H9 (cell line): ENCODE measurements around the gene PTGIR. TPM values are rescaled to one million over a fixed set of nuclear protein-coding genes. Genes with fewer than 3 reads are reported as not detected.

Experiments used
- DNase-seq: peaks from one replicate; pipeline ENCODE4 v3.0.0-alpha.2; 2017
- H2AFZ ChIP-seq: one replicate; pipeline ENCODE4 v1.6.1; 2013; ENCODE audit warnings: mild to moderate bottlenecking, low read length, control low read depth, moderate library complexity
- H2AK5ac ChIP-seq: 2 replicates; pipeline ENCODE4 v1.6.1; 2013; ENCODE audit warnings: low read length, control low read depth, mixed read lengths; ENCODE audit not compliant: insufficient read length
- H2BK120ac ChIP-seq: one replicate; pipeline ENCODE4 v1.6.1; 2013; ENCODE audit warnings: low read depth, mild to moderate bottlenecking, low read length, control low read depth, inconsistent platforms; ENCODE audit not compliant: poor library complexity, severe bottlenecking
- H2BK12ac ChIP-seq: 2 replicates; pipeline ENCODE4 v1.6.1; 2013; ENCODE audit warnings: low read length, control low read depth, mixed read lengths, low read depth; ENCODE audit not compliant: insufficient read length
- H2BK15ac ChIP-seq: 2 replicates; pipeline ENCODE4 v1.6.1; 2013; ENCODE audit warnings: low read depth, low read length, control low read depth
- H2BK20ac ChIP-seq: one replicate; pipeline ENCODE4 v1.6.1; 2013; ENCODE audit warnings: low read depth, mild to moderate bottlenecking, low read length, control low read depth, inconsistent platforms; ENCODE audit not compliant: poor library complexity, severe bottlenecking
- H2BK5ac ChIP-seq: 2 replicates; pipeline ENCODE4 v1.6.1; 2013; ENCODE audit warnings: low read length, control low read depth, mixed read lengths; ENCODE audit not compliant: insufficient read length
- H3K14ac ChIP-seq: 2 replicates; pipeline ENCODE4 v1.6.1; 2013; ENCODE audit warnings: low read length, control low read depth; ENCODE audit not compliant: insufficient read depth
- H3K18ac ChIP-seq: 2 replicates; pipeline ENCODE4 v1.6.1; 2013; ENCODE audit warnings: low read depth, mild to moderate bottlenecking, mixed read lengths, low read length, control low read depth; ENCODE audit not compliant: insufficient read length
- H3K23ac ChIP-seq: 2 replicates; pipeline ENCODE4 v1.6.1; 2013; ENCODE audit warnings: low read length, control low read depth, mixed read lengths, low read depth; ENCODE audit not compliant: insufficient read length
- H3K23me2 ChIP-seq: 2 replicates; pipeline ENCODE4 v1.6.1; 2013; ENCODE audit warnings: low read depth, mild to moderate bottlenecking, mixed read lengths, low read length, control low read depth; ENCODE audit not compliant: insufficient read length, poor library complexity, severe bottlenecking
- H3K27ac ChIP-seq: 2 replicates; pipeline ENCODE4 v1.5.1; 2013; ENCODE audit warnings: low read length, control low read depth, mixed read lengths, low read depth; ENCODE audit not compliant: insufficient read length
- H3K27me3 ChIP-seq: 2 replicates; pipeline ENCODE4 v1.6.1; 2013; ENCODE audit warnings: low read length, control low read depth, inconsistent platforms; ENCODE audit not compliant: insufficient read depth
- H3K4ac ChIP-seq: 2 replicates; pipeline ENCODE4 v1.6.1; 2013; ENCODE audit warnings: low read depth, mild to moderate bottlenecking, control low read depth, inconsistent platforms, low read length, moderate library complexity
- H3K4me1 ChIP-seq: 2 replicates; pipeline ENCODE4 v1.6.1; 2013; ENCODE audit warnings: low read length, control low read depth, inconsistent platforms; ENCODE audit not compliant: insufficient read depth
- H3K4me2 ChIP-seq: 2 replicates; pipeline ENCODE4 v1.6.1; 2013; ENCODE audit warnings: low read length, control low read depth, mixed read lengths; ENCODE audit not compliant: insufficient read length, insufficient read depth
- H3K56ac ChIP-seq: 2 replicates; pipeline ENCODE4 v1.6.1; 2013; ENCODE audit warnings: low read depth, mild to moderate bottlenecking, mixed read lengths, low read length, control low read depth; ENCODE audit not compliant: insufficient read length
- H3K79me1 ChIP-seq: 2 replicates; pipeline ENCODE4 v1.6.1; 2013; ENCODE audit warnings: low read depth, mild to moderate bottlenecking, moderate library complexity, low read length, control low read depth, inconsistent platforms; ENCODE audit not compliant: insufficient read depth, poor library complexity, severe bottlenecking
- H3K79me2 ChIP-seq: 2 replicates; pipeline ENCODE4 v1.6.1; 2013; ENCODE audit warnings: low read length, control low read depth, inconsistent platforms; ENCODE audit not compliant: insufficient read depth
- H3K9ac ChIP-seq: 2 replicates; pipeline ENCODE4 v1.6.1; 2013; ENCODE audit warnings: low read length, control low read depth, mixed read lengths; ENCODE audit not compliant: insufficient read length; ENCODE audit errors: extremely low read depth
- H3K9me3 ChIP-seq: one replicate; pipeline ENCODE4 v1.6.1; 2013; ENCODE audit warnings: low read depth, low read length, inconsistent platforms; ENCODE audit not compliant: control insufficient read depth
- H3T11ph ChIP-seq: one replicate; pipeline ENCODE4 v1.6.1; 2013; ENCODE audit warnings: mild to moderate bottlenecking, low read length, control low read depth, inconsistent platforms
- H4K20me1 ChIP-seq: one replicate; pipeline ENCODE4 v1.6.1; 2013; ENCODE audit not compliant: control insufficient read depth, insufficient read length, insufficient read depth
- H4K5ac ChIP-seq: 2 replicates; pipeline ENCODE4 v1.6.1; 2013; ENCODE audit warnings: low read depth, mild to moderate bottlenecking, mixed read lengths, low read length, control low read depth; ENCODE audit not compliant: insufficient read length
- H4K8ac ChIP-seq: replicated peaks from 2 replicates; pipeline ENCODE4 v1.6.1; 2013; ENCODE audit warnings: low read length, control low read depth, mixed read lengths, low read depth; ENCODE audit not compliant: insufficient read length
- H4K91ac ChIP-seq: 2 replicates; pipeline ENCODE4 v1.6.1; 2013; ENCODE audit warnings: low read depth, mild to moderate bottlenecking, moderate library complexity, mixed read lengths, low read length, control low read depth; ENCODE audit not compliant: insufficient read length
- H3K27ac Mint-ChIP-seq, 3 experiments: 2 replicates in 2 of 3; 3 replicates in 1 of 3; pipeline ENCODE4 v1.8.0; 2020 to 2021; ENCODE audit warnings: mixed read lengths in 3 of 3, mild to moderate bottlenecking in 1 of 3, moderate library complexity in 1 of 3
- H3K27me3 Mint-ChIP-seq: 2 replicates; pipeline ENCODE4 v1.8.0; 2021; ENCODE audit warnings: low read depth, mild to moderate bottlenecking, moderate library complexity, mixed read lengths
- H3K36me3 Mint-ChIP-seq, 3 experiments: 2 replicates in 2 of 3; 3 replicates in 1 of 3; pipeline ENCODE4 v1.8.0; 2020 to 2021; ENCODE audit warnings: low read depth in 3 of 3, mixed read lengths in 3 of 3; ENCODE audit not compliant: insufficient read depth in 1 of 3
- H3K4me1 Mint-ChIP-seq, 2 experiments: 2 replicates each; pipeline ENCODE4 v1.8.0; 2020; ENCODE audit warnings: mixed read lengths in 2 of 2
- H3K4me3 Mint-ChIP-seq, 2 experiments: 2 replicates in 1 of 2; 3 replicates in 1 of 2; pipeline ENCODE4 v1.8.0; 2020 to 2021; ENCODE audit warnings: mild to moderate bottlenecking in 2 of 2, mixed read lengths in 2 of 2, moderate library complexity in 1 of 2
- H3K9me3 Mint-ChIP-seq, 2 experiments: 2 replicates in 1 of 2; 3 replicates in 1 of 2; pipeline ENCODE4 v1.8.0; 2020; ENCODE audit warnings: mild to moderate bottlenecking in 2 of 2, mixed read lengths in 2 of 2, moderate library complexity in 1 of 2
- CTCF ChIP-seq: fragments of 200-600 bp; sonication (generic); conservative IDR thresholded peaks from 3 replicates; pipeline ENCODE4 v1.8.0; 2021; ENCODE audit warnings: antibody characterized with exemption, mild to moderate bottlenecking
- WGBS: extraction: QIAGEN DNeasy Blood & Tissue Kit; methylation state at CpG from one replicate; pipeline ENCODE4 v1.1.7; 2013; ENCODE audit warnings: missing lambda C conversion rate, low lambda C conversion rate, mixed read lengths; ENCODE audit not compliant: insufficient read length; ENCODE audit errors: extremely low coverage; 5-methylcytosine and 5-hydroxymethylcytosine counted together
- total RNA-seq: library from RNA; stranded (reverse); gene quantifications from 2 replicates; pipeline ENCODE4 v1.2.1, GENCODE V29; 2021

PTGIR gene
- total RNA-seq, 1 experiment from 2014 or later: not detected

- Histone ChIP-seq H3K27ac (no peak overlapping the region), H3K14ac (no peak overlapping the region), H3K4me1 (no peaks in the 10 kb centered on the region), H3K23me2 (peaks cover 10% of the 10 kb centered on the region), H2AK5ac (no peak overlapping the region), H3K23ac (no peak overlapping the region), H2BK5ac (no peak overlapping the region), H3K79me2 (no peaks in the 10 kb centered on the region), H2BK120ac (no peak overlapping the region), H3K56ac (no peak overlapping the region), H2AFZ (no peak overlapping the region), H4K20me1 (no peaks in the 10 kb centered on the region), H3K9me3 (no peaks in the 10 kb centered on the region), H4K8ac (no peak overlapping the region), H3T11ph (no peak overlapping the region), H3K4me2 (no peak overlapping the region), H3K27me3 (peaks cover 13% of the 10 kb centered on the region; the same call in 1 of the 2 replicates), H2BK15ac (no peak overlapping the region), H2BK20ac (no peak overlapping the region), H3K18ac (no peak overlapping the region), H3K9ac (no peak overlapping the region), H4K5ac (no peak overlapping the region), H2BK12ac (no peak overlapping the region), H3K79me1 (no peaks in the 10 kb centered on the region), H4K91ac (no peak overlapping the region), H3K4ac (no peak overlapping the region)
- H3K36me3 Mint-ChIP-seq: no peaks in the 10 kb centered on the region
- peaks cover 57% of the 10 kb centered on the region for H3K27me3 Mint-ChIP-seq
- peaks cover 2 to 14% of the 10 kb centered on the region in 2 experiments for H3K4me1 Mint-ChIP-seq
- H3K9me3 Mint-ChIP-seq: no peaks in the 10 kb centered on the region
- no peak overlapping the region for H3K27ac Mint-ChIP-seq
- peak overlapping the region in 1 of 2 experiments; percentile 35; a peak in 2 of 5 replicates for H3K4me3 Mint-ChIP-seq
- no CpG with 5 or more reads among the region's 2 CpGs for WGBS
- no peak for DNase-seq
- no peak for TF ChIP-seq CTCF
Observed at GRCh38 chr19:46640656-46641055, 15.8 kb upstream of the PTGIR start.
